Osteoblast (primary cell): ENCODE data around the gene PAFAH1B1. TPM values are rescaled to one million over a fixed set of nuclear protein-coding genes. Genes with fewer than 3 reads are reported as not detected.
A peak's percentile ranks its signal among the peaks of the same experiment; 100 is the strongest.

Experiments
- DNase-seq: peaks from one replicate; pipeline ENCODE4 v3.0.0; 2011; ENCODE audit warnings: low spot score, mixed read lengths; ENCODE audit not compliant: insufficient read length; ENCODE audit errors: missing footprints
- H2AFZ ChIP-seq: 2 replicates; pipeline ENCODE4 v1.6.0; 2011; ENCODE audit warnings: mild to moderate bottlenecking, low read length
- H3K27ac ChIP-seq: 2 replicates; pipeline ENCODE4 v1.5.1; 2011; ENCODE audit warnings: mild to moderate bottlenecking, low read depth, low read length, moderate library complexity
- H3K27me3 ChIP-seq: 2 replicates; pipeline ENCODE4 v1.6.0; 2012; ENCODE audit warnings: mild to moderate bottlenecking, control low read depth, inconsistent platforms, low read length, moderate library complexity; ENCODE audit not compliant: insufficient read depth
- H3K36me3 ChIP-seq: 2 replicates; pipeline ENCODE4 v1.5.1; 2011; ENCODE audit warnings: mild to moderate bottlenecking, low read length, control low read depth, moderate library complexity; ENCODE audit not compliant: insufficient read depth
- H3K4me1 ChIP-seq: 2 replicates; pipeline ENCODE4 v1.5.1; 2011; ENCODE audit warnings: mild to moderate bottlenecking, low read length, control low read depth, moderate library complexity; ENCODE audit not compliant: insufficient read depth
- H3K4me2 ChIP-seq: 2 replicates; pipeline ENCODE4 v1.6.0; 2011; ENCODE audit warnings: mild to moderate bottlenecking, low read length; ENCODE audit not compliant: insufficient read depth
- H3K4me3 ChIP-seq: fragments of 200-600 bp; sonication (generic); 3 replicates; pipeline ENCODE4 v1.5.1; 2012; ENCODE audit warnings: mild to moderate bottlenecking, low read length, inconsistent platforms; ENCODE audit not compliant: insufficient read depth
- H3K79me2 ChIP-seq: 2 replicates; pipeline ENCODE4 v1.6.0; 2012; ENCODE audit warnings: mild to moderate bottlenecking, low read length, control low read depth, inconsistent platforms; ENCODE audit not compliant: insufficient read depth
- H3K9me3 ChIP-seq: 2 replicates; pipeline ENCODE4 v1.5.1; 2011; ENCODE audit warnings: low read depth, low read length, control low read depth
- H4K20me1 ChIP-seq: 2 replicates; pipeline ENCODE4 v1.6.0; 2012; ENCODE audit warnings: mild to moderate bottlenecking, low read length, control low read depth; ENCODE audit not compliant: insufficient read depth
- CTCF ChIP-seq: IDR thresholded peaks from 2 replicates; pipeline ENCODE4 v1.5.1; 2011; ENCODE audit warnings: mild to moderate bottlenecking, low read depth, low read length, moderate library complexity; ENCODE audit errors: extremely low read depth
- total RNA-seq: library from RNA; depleted of rRNA; stranded (reverse); fragments of >200 nt; gene quantifications from 2 replicates; pipeline ENCODE4 v1.2.3, GENCODE V29; 2012

The PAFAH1B1 gene
- total RNA-seq, 1 donor, result 128 TPM

DNA sequence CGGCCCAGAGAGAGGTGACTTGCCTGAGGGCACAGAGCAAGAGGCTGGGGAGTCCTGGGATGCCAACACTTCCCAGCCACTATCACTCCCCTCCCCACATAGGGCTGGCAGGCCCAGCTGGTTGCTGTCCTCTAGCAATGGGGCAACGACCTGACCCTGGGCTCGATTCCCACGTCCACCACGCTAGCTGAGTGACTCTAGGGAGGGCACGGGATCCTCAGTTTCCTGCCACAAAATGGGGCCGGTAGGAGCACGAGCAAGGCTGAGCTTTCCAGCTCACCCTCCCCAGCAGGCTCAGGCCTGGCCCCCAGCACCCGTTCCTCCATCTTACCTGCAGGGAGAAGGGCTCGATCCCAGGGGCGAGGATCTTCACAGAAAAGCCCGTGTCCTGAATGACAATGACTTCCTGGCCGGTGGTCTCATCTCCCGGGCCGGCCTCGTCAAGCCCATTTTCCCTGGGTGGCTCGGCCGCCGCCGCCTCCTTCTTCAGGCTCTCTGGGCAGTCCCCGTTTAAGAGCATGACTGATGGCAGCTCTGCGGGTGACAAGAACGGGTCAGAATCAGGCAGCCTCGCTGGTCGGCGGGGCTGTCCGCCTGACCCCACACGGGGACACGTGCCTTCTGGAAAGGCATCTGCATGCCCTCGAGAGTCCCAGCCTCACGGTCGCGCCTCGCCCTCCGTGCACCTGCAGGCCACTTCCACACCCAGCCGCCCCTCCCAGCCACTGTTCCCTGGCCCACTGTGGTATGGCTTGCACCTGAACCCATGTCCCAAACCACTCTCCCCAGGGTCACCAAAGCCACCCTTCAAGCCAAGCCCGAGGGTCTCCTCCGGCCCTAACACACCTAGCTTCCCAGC, 110.8 kb downstream of the PAFAH1B1 start:
- peaks cover 44% of the 10 kb centered on the region for H4K20me1 ChIP-seq

DNA sequence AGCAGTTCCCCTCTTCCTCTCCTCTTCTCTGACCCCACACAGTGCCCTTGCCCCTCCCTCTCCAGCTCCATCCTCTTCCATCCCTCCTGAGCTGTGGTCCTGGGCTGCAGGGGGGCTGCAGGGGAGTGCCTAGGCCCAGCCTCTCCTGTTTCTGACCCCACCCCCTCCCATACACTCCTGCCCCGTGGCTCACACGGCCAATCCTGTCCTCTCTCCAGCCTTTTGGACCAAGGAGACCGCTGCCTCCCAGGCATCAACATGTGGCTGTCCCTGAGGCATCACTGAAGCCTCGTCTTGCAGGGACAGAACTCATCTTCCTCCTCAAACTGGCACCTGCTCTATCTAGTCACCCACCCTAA, 111.4 kb downstream of the PAFAH1B1 start:
- H4K20me1 ChIP-seq, result peaks cover 50% of the 10 kb centered on the region

More for the DNA sequence above, 110.8 kb downstream of the PAFAH1B1 start:
- Histone ChIP-seq H3K79me2 (peaks cover 56% of the 10 kb centered on the region), H3K4me1 (peaks cover 24% of the 10 kb centered on the region), H3K4me2 (no peak overlapping the region), H3K4me3 (no peak overlapping the region), H3K36me3 (peaks cover 16% of the 10 kb centered on the region), H3K9me3 (no peaks in the 10 kb centered on the region), H3K27ac (no peak overlapping the region), H3K27me3 (no peaks in the 10 kb centered on the region), H2AFZ (no peak overlapping the region)
- DNase-seq, result peak; percentile 56
- TF ChIP-seq CTCF, result no peak

DNA sequence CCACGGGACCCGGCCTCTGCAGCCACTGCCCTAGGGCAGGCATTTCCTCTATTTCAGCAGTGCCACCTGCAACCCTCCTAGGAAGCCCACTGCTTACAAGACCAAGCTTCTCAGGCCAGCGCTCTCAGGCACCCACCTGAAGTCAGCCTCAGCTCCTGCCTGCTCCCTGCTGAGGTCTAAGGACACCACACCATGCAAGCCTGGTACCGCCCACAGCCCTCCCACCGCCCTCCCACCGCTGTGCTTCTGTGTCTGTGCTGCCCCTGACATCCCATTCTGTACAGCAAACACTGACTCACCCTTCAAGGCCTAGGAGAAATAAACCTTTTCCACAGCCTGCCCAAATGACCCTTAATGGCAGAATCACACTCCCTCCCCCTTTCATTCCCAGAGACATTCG, 111.8 kb downstream of the PAFAH1B1 start:
- Histone ChIP-seq H3K27ac (peak overlapping the region; percentile 23), H2AFZ (no peak overlapping the region), H3K27me3 (no peaks in the 10 kb centered on the region), H3K9me3 (no peaks in the 10 kb centered on the region), H3K79me2 (peaks cover 66% of the 10 kb centered on the region), H3K4me2 (no peak overlapping the region), H3K4me3 (no peak overlapping the region), H3K36me3 (peaks cover 16% of the 10 kb centered on the region), H4K20me1 (peaks cover 54% of the 10 kb centered on the region), H3K4me1 (peaks cover 34% of the 10 kb centered on the region)
- no peak for TF ChIP-seq CTCF
- peak; percentile 99 for DNase-seq

More for the DNA sequence above, 111.4 kb downstream of the PAFAH1B1 start:
- H3K4me3 ChIP-seq, result no peak overlapping the region
- peak overlapping the region; percentile 23 for H3K27ac ChIP-seq
- no peaks in the 10 kb centered on the region for H3K27me3 ChIP-seq
- H3K79me2 ChIP-seq, result peaks cover 62% of the 10 kb centered on the region
- H3K4me1 ChIP-seq, result peaks cover 30% of the 10 kb centered on the region
- peak; percentile 85 for DNase-seq
- peaks cover 16% of the 10 kb centered on the region for H3K36me3 ChIP-seq
- TF ChIP-seq CTCF, result no peak
- H2AFZ ChIP-seq, result no peak overlapping the region
- no peaks in the 10 kb centered on the region for H3K9me3 ChIP-seq
- no peak overlapping the region for H3K4me2 ChIP-seq
